ENCODE results near the gene ARHGEF19. TPM values are rescaled to one million over a fixed set of nuclear protein-coding genes. Genes with fewer than 3 reads are reported as not detected.
"Not testable (repeated sequence)": the region's sequence is repeated elsewhere in the genome, so short reads cannot be mapped to it uniquely, and the experiment has no call there.

ARHGEF19 gene
- total and polyA plus RNA-seq, 8 donors, result 10.4 to 67.7 (median 56.5) TPM

DNA sequence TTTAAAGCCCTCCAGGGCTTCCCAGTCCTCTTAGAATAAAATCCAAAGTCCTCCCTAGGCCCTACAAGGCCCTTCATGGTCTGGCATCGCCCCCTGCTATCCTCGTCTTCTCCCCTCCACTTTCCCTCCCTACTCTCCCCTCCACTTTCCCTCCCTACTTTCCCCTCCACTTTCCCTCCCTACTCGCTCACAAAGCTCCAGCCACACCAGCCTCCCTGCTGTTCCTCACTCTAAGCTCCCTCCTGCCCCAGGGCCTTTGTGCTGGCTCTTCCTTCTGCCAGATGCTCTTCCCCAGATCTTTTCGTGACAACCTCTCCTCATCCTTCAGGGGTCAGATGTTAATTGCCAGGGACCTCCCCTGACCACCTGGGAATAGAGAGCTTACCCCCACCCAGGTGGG, 12.8 kb downstream of the ARHGEF19 start:
- TF ChIP-seq, protein P1, sequence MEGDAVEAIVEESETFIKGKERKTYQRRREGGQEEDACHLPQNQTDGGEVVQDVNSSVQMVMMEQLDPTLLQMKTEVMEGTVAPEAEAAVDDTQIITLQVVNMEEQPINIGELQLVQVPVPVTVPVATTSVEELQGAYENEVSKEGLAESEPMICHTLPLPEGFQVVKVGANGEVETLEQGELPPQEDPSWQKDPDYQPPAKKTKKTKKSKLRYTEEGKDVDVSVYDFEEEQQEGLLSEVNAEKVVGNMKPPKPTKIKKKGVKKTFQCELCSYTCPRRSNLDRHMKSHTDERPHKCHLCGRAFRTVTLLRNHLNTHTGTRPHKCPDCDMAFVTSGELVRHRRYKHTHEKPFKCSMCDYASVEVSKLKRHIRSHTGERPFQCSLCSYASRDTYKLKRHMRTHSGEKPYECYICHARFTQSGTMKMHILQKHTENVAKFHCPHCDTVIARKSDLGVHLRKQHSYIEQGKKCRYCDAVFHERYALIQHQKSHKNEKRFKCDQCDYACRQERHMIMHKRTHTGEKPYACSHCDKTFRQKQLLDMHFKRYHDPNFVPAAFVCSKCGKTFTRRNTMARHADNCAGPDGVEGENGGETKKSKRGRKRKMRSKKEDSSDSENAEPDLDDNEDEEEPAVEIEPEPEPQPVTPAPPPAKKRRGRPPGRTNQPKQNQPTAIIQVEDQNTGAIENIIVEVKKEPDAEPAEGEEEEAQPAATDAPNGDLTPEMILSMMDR (IDR thresholded peaks at IDR 0.05), result no peak
- intact Hi-C loops (cut with DNase I), result loop anchor here in 1 of 2 donors (10.0 kb wide), 1 partner anchor 125 kb away; the partner anchor contains the start of gene FAM131C
- H3K27ac ChIP-seq, result no peak overlapping the region
- H3K36me3 ChIP-seq, result peaks cover 0 to 17% of the 10 kb centered on the region in 2 donors
- ATAC-seq, result no peak
- H3K4me3 ChIP-seq, result no peak overlapping the region
- H3K27me3 ChIP-seq, result no peaks in the 10 kb centered on the region
- DNase-seq, result peak in 1 of 4 donors; percentile 4
- H3K9me3 ChIP-seq, result no peaks in the 10 kb centered on the region
- no peaks in the 10 kb centered on the region for H3K4me1 ChIP-seq

DNA sequence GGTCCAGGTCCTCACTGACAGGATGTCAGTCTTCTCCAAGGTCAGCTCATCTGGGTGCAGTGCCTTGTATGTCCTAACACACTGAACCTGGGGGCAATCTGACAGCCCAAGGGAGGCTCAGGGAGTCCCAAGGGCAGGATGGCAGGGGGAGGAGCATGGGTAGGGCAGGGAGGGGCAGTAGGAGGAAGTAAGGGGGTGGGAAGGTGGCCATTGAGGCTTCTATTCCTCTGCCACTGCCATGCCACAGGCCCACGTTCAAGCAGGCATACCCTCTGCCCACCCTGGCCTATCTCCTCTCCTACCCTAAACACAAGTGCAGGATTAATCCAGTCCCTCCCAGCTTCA, 13.3 kb downstream of the ARHGEF19 start:
- intact Hi-C loops (cut with DNase I), result loop anchor here in 1 of 2 donors (10.0 kb wide), 1 partner anchor 124 kb away; the partner anchor contains the start of gene FAM131C
- Histone ChIP-seq H3K9me3 (no peaks in the 10 kb centered on the region), H3K27ac (no peak overlapping the region), H3K4me3 (no peak overlapping the region), H3K4me1 (no peaks in the 10 kb centered on the region), H3K27me3 (no peaks in the 10 kb centered on the region), H3K36me3 (peaks cover 0 to 17% of the 10 kb centered on the region in 2 donors)
- DNase-seq (peak in 1 of 4 donors; percentile 24), ATAC-seq (no peak)
- TF ChIP-seq, protein P1 (IDR thresholded peaks at IDR 0.05), result no peak

DNA sequence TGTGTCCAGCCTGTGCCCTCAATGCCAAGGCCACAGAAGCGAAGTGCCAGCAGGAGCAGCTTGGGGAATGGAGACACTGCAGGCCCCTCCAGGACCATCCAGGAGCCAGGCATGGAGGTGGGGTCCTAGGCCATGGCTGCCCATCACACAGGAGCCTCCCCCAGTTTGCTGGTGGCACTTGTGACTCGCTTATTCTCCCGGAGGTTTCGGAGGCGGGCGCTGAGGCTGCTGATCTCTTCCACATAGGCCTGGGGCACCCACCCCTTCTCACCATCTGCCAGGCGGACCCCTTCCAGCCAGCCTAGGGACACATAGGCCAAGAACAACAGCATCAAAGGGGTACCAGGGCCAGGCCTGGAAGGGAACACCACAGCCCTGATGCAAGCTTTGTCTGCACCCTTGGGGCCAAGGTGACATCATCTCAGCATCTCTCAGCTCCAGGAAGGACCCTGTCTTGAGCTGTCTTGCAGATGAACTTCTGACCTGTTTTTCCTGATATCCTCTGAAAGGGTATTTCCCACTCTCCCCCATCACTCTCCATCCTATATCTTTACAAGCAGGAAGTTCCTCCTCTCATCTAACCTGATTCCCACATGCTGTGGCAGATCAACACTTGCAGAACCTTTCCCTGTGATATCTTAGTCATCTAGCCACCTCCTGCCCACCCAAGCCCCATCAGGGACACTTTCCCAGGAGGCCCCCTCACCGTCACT, 13.9 kb downstream of the ARHGEF19 start:
- Histone ChIP-seq H3K27me3 (no peaks in the 10 kb centered on the region), H3K36me3 (peaks cover 0 to 17% of the 10 kb centered on the region in 2 donors), H3K9me3 (no peaks in the 10 kb centered on the region), H3K4me3 (no peak overlapping the region), H3K4me1 (no peaks in the 10 kb centered on the region), H3K27ac (no peak overlapping the region)
- TF ChIP-seq, protein P1 (IDR thresholded peaks at IDR 0.05), result no peak
- ATAC-seq (no peak), DNase-seq (peak in 1 of 4 donors; percentile 47)
- intact Hi-C loops (cut with DNase I), result loop anchor here in 1 of 2 donors (10.0 kb wide), 1 partner anchor 124 kb away; the partner anchor contains the start of gene FAM131C

DNA sequence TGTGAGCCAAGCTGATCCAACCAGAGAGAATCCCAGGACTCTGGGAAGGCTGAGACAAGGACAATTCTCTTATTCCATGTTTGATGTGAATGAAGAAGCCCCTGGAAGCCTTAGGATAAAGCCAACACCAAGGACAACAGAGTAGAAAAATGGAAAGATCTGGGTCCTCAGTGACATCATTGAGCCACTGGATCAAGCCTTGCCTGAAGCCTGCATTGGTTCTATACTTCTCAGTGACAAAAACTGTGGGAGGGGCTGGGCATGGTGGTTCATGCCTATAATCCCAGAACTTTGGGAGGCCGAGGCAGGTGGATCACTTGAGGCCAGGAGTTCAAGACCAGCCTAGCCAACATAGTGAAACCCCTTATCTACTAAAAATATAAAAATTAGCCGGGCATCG, 15.6 kb downstream of the ARHGEF19 start:
- peaks cover 0 to 11% of the 10 kb centered on the region in 2 donors for H3K36me3 ChIP-seq
- no peak overlapping the region for H3K4me3 ChIP-seq
- intact Hi-C loops (cut with DNase I), result loop anchor here in 1 of 2 donors (10.0 kb wide), 1 partner anchor 122 kb away; the partner anchor contains the start of gene FAM131C
- DNase-seq (peak in 1 of 4 donors; percentile 0), ATAC-seq (no peak)
- no peaks in the 10 kb centered on the region for H3K9me3 ChIP-seq
- TF ChIP-seq, protein P1 (IDR thresholded peaks at IDR 0.05), result no peak
- no peaks in the 10 kb centered on the region for H3K4me1 ChIP-seq
- no peak overlapping the region for H3K27ac ChIP-seq
- H3K27me3 ChIP-seq, result no peaks in the 10 kb centered on the region

DNA sequence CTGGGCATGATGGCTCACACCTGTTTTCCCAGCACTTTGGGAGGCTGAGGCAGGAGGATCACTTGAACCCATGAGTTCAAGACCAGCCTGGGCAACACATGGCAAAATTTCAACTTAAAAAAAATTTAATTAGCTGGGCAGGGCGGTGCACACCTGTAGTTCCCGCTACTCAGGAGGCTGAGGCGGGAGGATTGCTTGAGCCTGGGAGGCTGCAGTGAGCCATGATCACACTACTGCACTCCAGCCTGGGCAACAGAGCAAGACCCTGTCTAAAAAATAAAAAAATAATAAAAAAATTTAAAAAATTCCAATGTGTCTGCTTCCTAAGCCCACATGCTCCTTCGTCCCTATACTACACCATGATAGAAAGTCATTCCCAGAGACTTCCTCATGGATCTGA, 16.3 kb downstream of the ARHGEF19 start:
- H3K27me3 ChIP-seq, ATAC-seq, H3K27ac ChIP-seq, H3K4me3 ChIP-seq, H3K4me1 ChIP-seq, H3K9me3 ChIP-seq: not testable (repeated sequence)
- peak in 1 of 4 donors; percentile 5 for DNase-seq
- peaks cover 0 to 11% of the 10 kb centered on the region in 2 donors for H3K36me3 ChIP-seq
- intact Hi-C loops (cut with DNase I), result loop anchor here in 1 of 2 donors (10.0 kb wide), 1 partner anchor 121 kb away; the partner anchor contains the start of gene FAM131C

Measured in left lung (tissue), 10 donors.